ENCODE measurements around the gene SCT. TPM values are rescaled to one million over a fixed set of nuclear protein-coding genes. Genes with fewer than 3 reads are reported as not detected.

SCT gene
- total RNA-seq, 1 donor from 2014 or later, result 2.1 TPM

DNA sequence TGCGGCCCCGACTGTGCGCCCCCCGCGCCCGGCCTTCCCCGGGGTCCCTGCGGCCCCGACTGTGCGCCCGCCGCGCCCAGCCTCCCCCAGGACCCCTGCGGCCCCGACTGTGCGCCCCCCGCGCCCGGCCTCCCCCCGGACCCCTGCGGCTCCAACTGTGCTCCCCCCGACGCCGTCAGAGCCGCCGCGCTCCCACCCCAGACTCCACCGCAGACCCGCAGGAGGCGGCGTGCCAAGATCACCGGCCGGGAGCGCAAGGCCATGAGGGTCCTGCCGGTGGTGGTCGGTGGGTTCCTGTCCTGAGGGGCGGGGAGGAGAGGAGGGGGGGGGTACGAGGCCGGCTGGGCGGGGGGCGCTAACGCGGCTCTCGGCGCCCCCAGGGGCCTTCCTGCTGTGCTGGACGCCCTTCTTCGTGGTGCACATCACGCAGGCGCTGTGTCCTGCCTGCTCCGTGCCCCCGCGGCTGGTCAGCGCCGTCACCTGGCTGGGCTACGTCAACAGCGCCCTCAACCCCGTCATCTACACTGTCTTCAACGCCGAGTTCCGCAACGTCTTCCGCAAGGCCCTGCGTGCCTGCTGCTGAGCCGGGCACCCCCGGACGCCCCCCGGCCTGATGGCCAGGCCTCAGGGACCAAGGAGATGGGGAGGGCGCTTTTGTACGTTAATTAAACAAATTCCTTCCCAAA lies 13.2 kb upstream of the SCT start:
- H3K27me3 ChIP-seq (ENCODE audit: control insufficient read depth, insufficient read depth, low read length), result peaks cover 53% of the 10 kb centered on the region
- no peak for DNase-seq (ENCODE audit: low read depth)
- H3K36me3 ChIP-seq (ENCODE audit: control insufficient read depth, insufficient read depth, low read length), result no peaks in the 10 kb centered on the region
- TF ChIP-seq, protein P1, sequence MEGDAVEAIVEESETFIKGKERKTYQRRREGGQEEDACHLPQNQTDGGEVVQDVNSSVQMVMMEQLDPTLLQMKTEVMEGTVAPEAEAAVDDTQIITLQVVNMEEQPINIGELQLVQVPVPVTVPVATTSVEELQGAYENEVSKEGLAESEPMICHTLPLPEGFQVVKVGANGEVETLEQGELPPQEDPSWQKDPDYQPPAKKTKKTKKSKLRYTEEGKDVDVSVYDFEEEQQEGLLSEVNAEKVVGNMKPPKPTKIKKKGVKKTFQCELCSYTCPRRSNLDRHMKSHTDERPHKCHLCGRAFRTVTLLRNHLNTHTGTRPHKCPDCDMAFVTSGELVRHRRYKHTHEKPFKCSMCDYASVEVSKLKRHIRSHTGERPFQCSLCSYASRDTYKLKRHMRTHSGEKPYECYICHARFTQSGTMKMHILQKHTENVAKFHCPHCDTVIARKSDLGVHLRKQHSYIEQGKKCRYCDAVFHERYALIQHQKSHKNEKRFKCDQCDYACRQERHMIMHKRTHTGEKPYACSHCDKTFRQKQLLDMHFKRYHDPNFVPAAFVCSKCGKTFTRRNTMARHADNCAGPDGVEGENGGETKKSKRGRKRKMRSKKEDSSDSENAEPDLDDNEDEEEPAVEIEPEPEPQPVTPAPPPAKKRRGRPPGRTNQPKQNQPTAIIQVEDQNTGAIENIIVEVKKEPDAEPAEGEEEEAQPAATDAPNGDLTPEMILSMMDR (IDR thresholded peaks at IDR 0.05; ENCODE audit: insufficient read depth, low read length, poor library complexity, severe bottlenecking), result no peak
- H3K4me3 ChIP-seq (ENCODE audit: low read depth, low read length), result no peak overlapping the region

DNA sequence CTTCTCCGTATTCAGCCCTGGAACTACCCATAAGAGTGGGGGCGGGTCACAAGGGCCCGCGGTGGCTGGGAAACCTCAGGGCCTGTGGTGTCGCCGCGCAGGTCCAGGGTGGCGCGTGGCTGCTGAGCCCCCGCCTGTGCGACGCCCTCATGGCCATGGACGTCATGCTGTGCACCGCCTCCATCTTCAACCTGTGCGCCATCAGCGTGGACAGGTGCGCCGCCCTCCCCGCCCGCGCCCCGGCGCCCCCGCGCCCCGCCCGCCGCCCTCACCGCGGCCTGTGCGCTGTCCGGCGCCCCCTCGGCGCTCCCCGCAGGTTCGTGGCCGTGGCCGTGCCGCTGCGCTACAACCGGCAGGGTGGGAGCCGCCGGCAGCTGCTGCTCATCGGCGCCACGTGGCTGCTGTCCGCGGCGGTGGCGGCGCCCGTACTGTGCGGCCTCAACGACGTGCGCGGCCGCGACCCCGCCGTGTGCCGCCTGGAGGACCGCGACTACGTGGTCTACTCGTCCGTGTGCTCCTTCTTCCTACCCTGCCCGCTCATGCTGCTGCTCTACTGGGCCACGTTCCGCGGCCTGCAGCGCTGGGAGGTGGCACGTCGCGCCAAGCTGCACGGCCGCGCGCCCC lies 12.5 kb upstream of the SCT start:
- DNase-seq (ENCODE audit: low read depth), result no peak
- no peak overlapping the region for H3K4me3 ChIP-seq (ENCODE audit: low read depth, low read length)
- H3K27me3 ChIP-seq (ENCODE audit: control insufficient read depth, insufficient read depth, low read length), result peaks cover 53% of the 10 kb centered on the region
- no peaks in the 10 kb centered on the region for H3K36me3 ChIP-seq (ENCODE audit: control insufficient read depth, insufficient read depth, low read length)
- TF ChIP-seq, protein P1 (IDR thresholded peaks at IDR 0.05; ENCODE audit: insufficient read depth, low read length, poor library complexity, severe bottlenecking), result no peak

DNA sequence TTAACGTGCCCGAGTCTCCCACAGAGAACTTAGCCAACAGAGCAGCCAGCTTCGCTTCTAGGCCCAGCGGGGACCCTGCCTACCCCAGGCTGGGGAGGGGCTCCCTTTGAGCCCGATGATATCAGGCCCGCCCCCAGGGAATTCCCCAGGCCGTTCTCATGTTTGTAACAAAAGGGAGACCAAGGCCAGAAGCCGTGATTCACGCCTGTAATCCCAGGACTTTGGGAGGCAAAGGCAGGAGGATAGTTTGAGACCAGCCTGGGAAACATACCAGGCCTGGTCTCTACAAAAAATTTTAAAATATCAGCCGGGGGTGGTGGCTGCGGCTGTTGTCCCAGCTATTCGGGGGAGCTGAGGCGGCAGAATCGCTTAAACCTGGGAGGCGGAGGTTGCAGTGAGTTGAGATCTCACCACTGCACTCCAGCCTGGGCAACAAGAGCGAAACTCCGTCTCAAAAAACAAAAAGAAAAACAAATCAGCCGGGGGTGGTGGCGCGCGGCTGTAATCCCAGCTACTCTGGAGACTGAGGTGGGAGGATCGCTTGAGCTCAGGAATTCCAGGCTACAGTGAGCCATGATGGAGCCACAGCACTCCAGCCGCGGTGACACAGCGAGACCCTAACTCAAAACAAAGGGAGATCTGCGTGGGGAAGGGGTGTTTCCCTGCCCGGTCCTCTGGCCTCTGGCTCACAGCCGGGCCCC lies 11.8 kb upstream of the SCT start:
- DNase-seq (ENCODE audit: low read depth), result no peak
- TF ChIP-seq, protein P1 (IDR thresholded peaks at IDR 0.05; ENCODE audit: insufficient read depth, low read length, poor library complexity, severe bottlenecking), result no peak
- H3K4me3 ChIP-seq (ENCODE audit: low read depth, low read length), result no peak overlapping the region
- peaks cover 53% of the 10 kb centered on the region for H3K27me3 ChIP-seq (ENCODE audit: control insufficient read depth, insufficient read depth, low read length)
- H3K36me3 ChIP-seq (ENCODE audit: control insufficient read depth, insufficient read depth, low read length), result no peaks in the 10 kb centered on the region

DNA sequence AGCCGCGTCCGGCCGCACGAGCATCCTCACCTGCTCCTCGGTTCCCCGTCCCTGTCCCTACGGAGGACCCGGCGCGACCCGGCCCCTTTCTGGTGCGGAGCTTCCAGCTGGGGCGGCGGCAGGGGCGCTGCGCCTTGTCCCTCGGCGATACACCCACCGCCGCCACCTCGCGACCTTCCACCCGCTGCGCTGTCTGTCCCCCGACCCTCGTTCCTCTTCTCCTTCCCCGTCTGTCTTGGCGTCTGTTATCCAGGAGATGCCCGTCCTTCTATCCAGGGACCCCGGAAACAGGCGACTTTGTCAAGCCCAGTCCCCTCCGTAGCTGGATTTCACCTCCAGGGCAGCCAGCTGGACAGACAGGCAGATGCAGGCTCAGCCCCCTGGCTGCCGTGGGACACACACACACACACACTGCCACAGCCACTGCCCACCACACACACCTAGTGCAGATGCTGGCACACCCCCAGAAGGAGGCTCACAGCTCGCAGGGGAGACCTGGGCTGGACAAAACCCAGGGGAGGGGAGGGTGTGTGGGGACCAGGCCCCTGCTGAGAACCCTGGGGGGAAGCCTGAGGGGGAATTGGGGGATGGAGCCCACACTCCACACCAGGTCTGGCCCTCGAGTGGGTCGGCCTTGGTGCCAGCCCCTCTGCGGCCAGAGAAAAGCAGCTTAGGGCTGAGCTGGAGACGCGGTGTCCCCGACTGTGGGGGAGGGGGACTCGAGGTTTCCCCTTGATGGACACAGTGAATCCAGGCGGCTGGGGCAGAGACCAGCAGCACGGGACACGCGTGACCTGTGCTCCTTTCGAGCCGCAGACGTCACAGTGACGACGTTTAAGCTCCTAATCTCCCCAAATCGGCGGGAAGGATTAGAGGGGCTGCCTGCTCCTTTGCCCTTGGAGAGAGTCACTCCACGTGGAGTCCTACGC lies 10.9 kb upstream of the SCT start:
- TF ChIP-seq, protein P1 (IDR thresholded peaks at IDR 0.05; ENCODE audit: insufficient read depth, low read length, poor library complexity, severe bottlenecking), result peak; percentile 6
- peaks cover 53% of the 10 kb centered on the region for H3K27me3 ChIP-seq (ENCODE audit: control insufficient read depth, insufficient read depth, low read length)
- no peak for DNase-seq (ENCODE audit: low read depth)
- no peak overlapping the region for H3K4me3 ChIP-seq (ENCODE audit: low read depth, low read length)
- H3K36me3 ChIP-seq (ENCODE audit: control insufficient read depth, insufficient read depth, low read length), result no peaks in the 10 kb centered on the region

DNA sequence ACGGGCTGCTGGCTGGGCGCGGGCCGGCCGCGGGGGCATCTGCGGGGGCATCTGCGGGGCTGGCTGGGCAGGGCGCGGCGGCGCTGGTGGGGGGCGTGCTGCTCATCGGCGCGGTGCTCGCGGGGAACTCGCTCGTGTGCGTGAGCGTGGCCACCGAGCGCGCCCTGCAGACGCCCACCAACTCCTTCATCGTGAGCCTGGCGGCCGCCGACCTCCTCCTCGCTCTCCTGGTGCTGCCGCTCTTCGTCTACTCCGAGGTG lies 10.3 kb upstream of the SCT start:
- H3K4me3 ChIP-seq (ENCODE audit: low read depth, low read length), result no peak overlapping the region
- TF ChIP-seq, protein P1 (IDR thresholded peaks at IDR 0.05; ENCODE audit: insufficient read depth, low read length, poor library complexity, severe bottlenecking), result no peak
- no peaks in the 10 kb centered on the region for H3K36me3 ChIP-seq (ENCODE audit: control insufficient read depth, insufficient read depth, low read length)
- no peak for DNase-seq (ENCODE audit: low read depth)
- H3K27me3 ChIP-seq (ENCODE audit: control insufficient read depth, insufficient read depth, low read length), result peaks cover 53% of the 10 kb centered on the region

Measured in kidney epithelial cell (primary cell).